Activated CD4-positive, alpha-beta T cell treated with anti-CD3 and anti-CD28 coated beads, Interleukin-2, amount 10 ng/mL, durations not matched to agents 7 days and 5 days (primary cell): Measurements from ENCODE around the gene ERC2. TPM values are rescaled to one million over a fixed set of nuclear protein-coding genes. Genes with fewer than 3 reads are reported as not detected.

Experiments used
- CTCF ChIA-PET: fragments of 350-600 bp; sonication (Branson Sonifier 250); formaldehyde crosslinking; loops from one replicate; lab custom pipeline; 2021; ENCODE audit warnings: antibody characterized with exemption; lab: Charles Lee
- POLR2A ChIA-PET: fragments of 350-600 bp; sonication (Branson Sonifier 250); formaldehyde crosslinking; loops from one replicate; lab custom pipeline; 2021; ENCODE audit warnings: antibody characterized with exemption; lab: Charles Lee
- DNase-seq: peaks from one replicate; pipeline ENCODE4 v3.0.0-alpha.2; 2020
- H3K27ac Mint-ChIP-seq: one replicate; pipeline ENCODE4 v1.8.0; 2021; ENCODE audit warnings: mild to moderate bottlenecking, moderate library complexity, mixed read lengths
- H3K27me3 Mint-ChIP-seq: one replicate; pipeline ENCODE4 v1.8.0; 2021; ENCODE audit warnings: mixed read lengths
- H3K36me3 Mint-ChIP-seq: one replicate; pipeline ENCODE4 v1.8.0; 2021; ENCODE audit warnings: low read depth, mixed read lengths
- H3K4me1 Mint-ChIP-seq: one replicate; pipeline ENCODE4 v1.8.0; 2021; ENCODE audit warnings: mixed read lengths
- H3K4me3 Mint-ChIP-seq: one replicate; pipeline ENCODE4 v1.8.0; 2021; ENCODE audit warnings: mild to moderate bottlenecking, moderate library complexity, mixed read lengths
- H3K9me3 Mint-ChIP-seq: one replicate; pipeline ENCODE4 v1.8.0; 2021; ENCODE audit warnings: mixed read lengths
- total RNA-seq, 2 experiments: library from RNA; stranded (reverse); gene quantifications; one replicate each; pipeline ENCODE4 v1.2.3, GENCODE V29; 2021

The ERC2 gene
- total RNA-seq, 2 experiments from 2014 or later, result not detected

GRCh38 chr3:56238299-56238698 is 230.0 kb downstream of the ERC2 start:
- POLR2A ChIA-PET, result no interaction called here
- Mint-ChIP-seq H3K4me1 (no peaks in the 10 kb centered on the region), H3K27me3 (peaks cover 9% of the 10 kb centered on the region), H3K4me3 (no peak overlapping the region), H3K36me3 (no peaks in the 10 kb centered on the region), H3K27ac (no peak overlapping the region), H3K9me3 (no peaks in the 10 kb centered on the region)
- CTCF ChIA-PET, result no interaction called here
- DNase-seq, result no peak

DNA sequence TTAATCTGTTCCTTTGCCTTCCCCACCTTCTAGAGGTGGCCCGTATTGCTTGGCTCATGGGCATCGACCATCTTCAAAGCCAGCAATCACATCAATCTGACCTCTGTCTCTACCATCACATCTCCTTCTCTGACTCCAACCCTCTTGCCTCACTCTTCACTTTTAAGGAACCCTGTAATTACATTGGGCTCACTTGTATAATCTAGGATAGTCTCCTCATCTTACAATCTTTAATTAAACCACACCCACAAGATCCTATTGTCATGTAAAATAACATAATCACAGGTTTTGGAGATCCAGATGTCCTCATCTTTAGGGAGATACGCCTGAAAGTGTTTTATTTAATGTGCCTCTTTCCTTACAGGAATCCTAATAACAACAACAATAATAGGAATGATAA is 234.5 kb downstream of the ERC2 start:
- POLR2A ChIA-PET, result no interaction called here
- Mint-ChIP-seq H3K27me3 (peaks cover 6% of the 10 kb centered on the region), H3K4me3 (no peak overlapping the region), H3K36me3 (no peaks in the 10 kb centered on the region), H3K27ac (no peak overlapping the region), H3K4me1 (no peaks in the 10 kb centered on the region), H3K9me3 (no peaks in the 10 kb centered on the region)
- DNase-seq, result no peak
- CTCF ChIA-PET, result no interaction called here

DNA sequence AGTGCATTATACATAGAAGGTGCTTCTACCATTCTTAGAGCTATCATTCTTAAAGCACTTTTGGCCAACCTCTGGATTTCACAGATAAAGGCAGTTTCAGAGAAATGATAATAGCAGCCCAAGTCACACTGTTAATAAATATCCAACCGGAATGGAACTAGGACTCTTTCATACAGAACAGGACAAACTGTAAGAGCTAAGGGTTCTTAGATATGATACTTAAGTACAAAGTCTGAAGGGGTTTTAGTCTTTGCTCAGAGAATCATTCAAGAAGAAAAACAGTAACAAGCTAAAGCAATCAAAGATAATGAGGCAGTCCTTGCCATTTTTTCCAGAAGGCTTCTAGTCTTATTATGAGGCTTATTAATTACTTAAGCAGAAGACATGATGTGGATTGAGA is 239.0 kb downstream of the ERC2 start:
- no peaks in the 10 kb centered on the region for H3K36me3 Mint-ChIP-seq
- no peaks in the 10 kb centered on the region for H3K9me3 Mint-ChIP-seq
- DNase-seq, result no peak
- no peak overlapping the region for H3K4me3 Mint-ChIP-seq
- H3K4me1 Mint-ChIP-seq, result no peaks in the 10 kb centered on the region
- H3K27me3 Mint-ChIP-seq, result peaks cover 6% of the 10 kb centered on the region
- CTCF ChIA-PET, result no interaction called here
- POLR2A ChIA-PET, result no interaction called here
- H3K27ac Mint-ChIP-seq, result no peak overlapping the region

GRCh38 chr3:56222866-56223265 is 245.4 kb downstream of the ERC2 start:
- ChIA-PET POLR2A (no interaction called here), CTCF (no interaction called here)
- DNase-seq, result no peak
- H3K4me3 Mint-ChIP-seq, result no peak overlapping the region
- H3K4me1 Mint-ChIP-seq, result no peaks in the 10 kb centered on the region
- no peak overlapping the region for H3K27ac Mint-ChIP-seq
- no peaks in the 10 kb centered on the region for H3K36me3 Mint-ChIP-seq
- H3K27me3 Mint-ChIP-seq, result peaks cover 2% of the 10 kb centered on the region
- H3K9me3 Mint-ChIP-seq, result no peaks in the 10 kb centered on the region

GRCh38 chr3:56219894-56220805 is 248.1 kb downstream of the ERC2 start:
- Mint-ChIP-seq H3K9me3 (no peaks in the 10 kb centered on the region), H3K36me3 (no peaks in the 10 kb centered on the region), H3K4me3 (no peak overlapping the region), H3K27ac (no peak overlapping the region), H3K27me3 (no peaks in the 10 kb centered on the region), H3K4me1 (no peaks in the 10 kb centered on the region)
- ChIA-PET CTCF (interaction anchor here (0.6 kb wide), 1 partner anchor 1412 kb away, joined by 4 read pairs; no protein-coding TSS in a partner anchor), POLR2A (no interaction called here)
- no peak for DNase-seq

DNA sequence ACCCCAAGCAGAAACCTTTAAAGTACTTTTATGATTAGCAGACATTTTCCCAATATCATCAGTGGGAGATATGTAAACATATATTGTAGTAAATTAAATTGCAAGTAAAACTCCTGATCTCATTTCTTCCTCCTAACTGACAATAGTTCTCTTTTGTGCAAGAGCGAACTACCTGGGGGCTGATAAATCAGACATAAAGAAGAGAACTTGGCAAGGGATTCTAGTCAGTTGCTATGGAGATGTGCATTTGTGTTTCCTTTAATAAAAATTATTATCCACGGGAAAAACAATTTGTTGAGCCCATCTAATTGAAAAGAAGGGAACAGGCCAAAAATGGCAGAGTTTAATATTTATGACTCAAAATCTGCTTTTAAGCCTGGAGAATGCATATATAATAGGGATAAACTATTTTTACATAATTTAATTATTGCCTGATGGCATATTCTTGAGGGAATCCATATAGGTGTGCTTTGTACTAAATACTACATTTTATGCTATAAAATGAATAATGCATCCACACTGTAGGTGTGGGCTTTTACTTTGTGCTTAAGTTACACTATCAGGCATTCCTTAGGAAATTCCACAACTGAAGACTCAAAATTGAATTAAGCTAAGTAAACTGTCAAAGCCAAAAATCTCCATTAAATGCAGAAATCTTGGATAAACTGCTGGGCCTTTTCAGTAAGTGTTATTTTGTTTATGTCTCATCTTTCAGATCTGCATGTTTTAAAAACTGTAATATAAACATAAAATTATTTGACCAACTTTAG is 258.1 kb downstream of the ERC2 start:
- Mint-ChIP-seq H3K4me1 (no peaks in the 10 kb centered on the region), H3K27me3 (peaks cover 5% of the 10 kb centered on the region), H3K9me3 (peaks cover 4% of the 10 kb centered on the region)

GRCh38 chr3:56207922-56208321 is 260.3 kb downstream of the ERC2 start:
- no peak for DNase-seq
- POLR2A ChIA-PET, result no interaction called here

More for the DNA sequence above, 258.1 kb downstream of the ERC2 start:
- Mint-ChIP-seq H3K4me3 (no peak overlapping the region), H3K36me3 (no peaks in the 10 kb centered on the region), H3K27ac (no peak overlapping the region)
- CTCF ChIA-PET, result no interaction called here
- POLR2A ChIA-PET, result no interaction called here
- DNase-seq, result no peak

DNA sequence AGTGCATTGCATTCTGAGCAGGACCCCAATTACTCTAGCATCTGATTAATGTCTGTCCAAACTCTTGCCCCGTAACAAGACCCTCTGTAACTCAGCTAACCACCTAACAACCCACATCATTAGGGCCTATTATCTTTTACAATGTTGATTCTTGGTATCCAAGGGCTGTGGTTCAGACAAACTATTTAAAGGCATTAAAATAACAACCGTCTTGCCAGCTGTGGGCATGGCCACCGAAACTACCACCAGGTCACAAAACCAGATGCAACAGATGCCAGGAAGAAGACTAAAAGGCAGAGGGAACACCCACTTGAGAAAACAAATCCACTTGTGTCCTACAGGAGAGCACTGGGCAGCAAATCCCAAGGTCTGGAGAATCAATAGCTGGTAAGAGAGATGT is 262.9 kb downstream of the ERC2 start:
- Mint-ChIP-seq H3K4me1 (no peaks in the 10 kb centered on the region), H3K27ac (no peak overlapping the region), H3K36me3 (no peaks in the 10 kb centered on the region), H3K27me3 (peaks cover 4% of the 10 kb centered on the region), H3K9me3 (no peaks in the 10 kb centered on the region), H3K4me3 (no peak overlapping the region)
- ChIA-PET CTCF (no interaction called here), POLR2A (no interaction called here)
- no peak for DNase-seq

More at GRCh38 chr3:56207922-56208321, 260.3 kb downstream of the ERC2 start:
- Mint-ChIP-seq H3K27ac (no peak overlapping the region), H3K27me3 (peaks cover 5% of the 10 kb centered on the region), H3K9me3 (peaks cover 4% of the 10 kb centered on the region), H3K4me3 (no peak overlapping the region), H3K36me3 (no peaks in the 10 kb centered on the region), H3K4me1 (no peaks in the 10 kb centered on the region)
- CTCF ChIA-PET, result no interaction called here

- H3K27ac Mint-ChIP-seq, result no peak overlapping the region
- H3K36me3 Mint-ChIP-seq, result no peaks in the 10 kb centered on the region
- ChIA-PET POLR2A (no interaction called here), CTCF (no interaction called here)
- no peak overlapping the region for H3K4me3 Mint-ChIP-seq
- H3K9me3 Mint-ChIP-seq, result no peaks in the 10 kb centered on the region
- H3K4me1 Mint-ChIP-seq, result no peaks in the 10 kb centered on the region
- peaks cover 3% of the 10 kb centered on the region for H3K27me3 Mint-ChIP-seq
- DNase-seq, result no peak
Measured at GRCh38 chr3:56202997-56203396, 265.3 kb downstream of the ERC2 start.

DNA sequence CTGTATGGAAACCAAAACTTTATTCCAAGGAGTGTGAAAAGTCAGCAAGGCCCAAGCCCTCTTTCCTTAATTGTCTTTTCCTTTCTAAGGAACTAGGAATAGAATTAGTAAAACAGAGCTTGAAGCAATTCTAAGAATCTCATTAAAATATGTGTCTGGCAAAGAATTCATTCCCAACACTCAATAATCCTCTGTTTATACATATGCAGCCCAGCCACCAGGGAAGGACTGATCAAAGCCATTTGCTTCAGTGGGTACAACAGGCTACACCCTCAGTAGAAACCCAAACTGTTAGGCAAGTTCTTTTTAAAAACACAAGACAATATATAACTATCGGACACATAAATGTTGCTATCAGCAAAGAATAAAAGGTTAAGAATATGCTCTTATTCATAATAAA is 266.9 kb downstream of the ERC2 start:
- Mint-ChIP-seq H3K36me3 (no peaks in the 10 kb centered on the region), H3K4me3 (no peak overlapping the region), H3K4me1 (no peaks in the 10 kb centered on the region), H3K27ac (no peak overlapping the region), H3K9me3 (no peaks in the 10 kb centered on the region), H3K27me3 (peaks cover 3% of the 10 kb centered on the region)
- ChIA-PET POLR2A (no interaction called here), CTCF (no interaction called here)
- DNase-seq, result no peak

DNA sequence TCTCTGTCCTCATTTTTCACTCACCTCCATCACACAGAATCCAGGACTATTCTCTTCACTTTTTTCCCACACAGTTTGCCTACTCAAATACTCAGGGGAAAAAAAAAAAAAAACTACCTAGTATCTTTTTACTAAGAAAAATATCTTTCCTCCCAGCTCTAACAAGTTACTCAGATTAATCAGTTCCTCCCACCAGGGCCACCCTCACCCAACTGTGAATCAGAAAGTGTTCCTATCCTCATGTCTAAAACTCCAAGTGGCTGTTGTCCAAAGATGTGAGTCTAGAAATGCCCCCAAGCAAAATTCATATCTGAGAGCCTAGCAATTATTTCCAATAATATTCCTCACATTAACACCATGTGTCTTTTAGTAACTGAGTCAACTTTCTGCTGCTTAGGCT is 268.0 kb downstream of the ERC2 start:
- H3K27me3 Mint-ChIP-seq, result peaks cover 3% of the 10 kb centered on the region
- no peak for DNase-seq
- no peaks in the 10 kb centered on the region for H3K9me3 Mint-ChIP-seq
- no peak overlapping the region for H3K4me3 Mint-ChIP-seq
- H3K27ac Mint-ChIP-seq, result no peak overlapping the region
- ChIA-PET CTCF (interaction anchor here (0.6 kb wide), 1 partner anchor 862 kb away, joined by 4 read pairs; no protein-coding TSS in a partner anchor), POLR2A (no interaction called here)
- no peaks in the 10 kb centered on the region for H3K4me1 Mint-ChIP-seq
- H3K36me3 Mint-ChIP-seq, result no peaks in the 10 kb centered on the region

DNA sequence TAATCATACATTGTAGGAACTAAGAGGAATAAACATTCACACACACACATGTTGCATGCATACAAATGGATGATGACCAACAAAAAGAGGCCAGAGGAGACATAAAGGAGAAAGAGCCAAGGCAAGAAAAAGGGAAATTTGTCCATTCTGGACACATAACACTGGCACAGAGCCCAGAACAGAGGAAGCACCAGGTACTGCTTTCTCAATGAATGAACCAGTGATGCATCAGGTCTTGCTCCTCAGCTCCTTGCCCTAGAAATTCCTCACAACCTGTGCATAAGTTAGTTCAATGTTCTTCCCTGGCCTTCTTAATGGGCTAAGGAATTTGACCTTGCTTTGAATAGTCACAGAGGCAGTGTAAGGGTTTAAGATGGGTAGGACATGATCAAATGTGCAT is 270.3 kb downstream of the ERC2 start:
- Mint-ChIP-seq H3K36me3 (no peaks in the 10 kb centered on the region), H3K27me3 (peaks cover 3% of the 10 kb centered on the region), H3K27ac (no peak overlapping the region), H3K4me3 (no peak overlapping the region), H3K9me3 (no peaks in the 10 kb centered on the region), H3K4me1 (no peaks in the 10 kb centered on the region)
- CTCF ChIA-PET, result no interaction called here
- DNase-seq, result no peak
- POLR2A ChIA-PET, result no interaction called here

- no peak for DNase-seq
- Mint-ChIP-seq H3K27ac (no peak overlapping the region), H3K9me3 (no peaks in the 10 kb centered on the region), H3K27me3 (peaks cover 3% of the 10 kb centered on the region), H3K4me1 (no peaks in the 10 kb centered on the region), H3K4me3 (no peak overlapping the region), H3K36me3 (no peaks in the 10 kb centered on the region)
- CTCF ChIA-PET, result no interaction called here
- POLR2A ChIA-PET, result no interaction called here
Measured at GRCh38 chr3:56197259-56197965, 270.9 kb downstream of the ERC2 start.
